PC-3 (cell line): ENCODE measurements around the gene TTC28. TPM values are rescaled to one million over a fixed set of nuclear protein-coding genes. Genes with fewer than 3 reads are reported as not detected.

ENCODE experiments used
- ATAC-seq: fragments of 200-7000 bp; cut with Tn5 transposase; 2 replicates; pipeline ENCODE4 v1.9.1; 2020; ENCODE audit warnings: mild to moderate bottlenecking, moderate library complexity
- BruUV-seq: library from RNA; stranded (reverse); fragments of 400-500 nt; replicated peaks from 2 replicates; lab custom pipeline; 2021; lab: Mats Ljungman, UMichigan
- CTCF ChIA-PET: fragments of 300-600 bp; sonication (Branson Sonifier 250); formaldehyde crosslinking; loops from one replicate; lab custom pipeline; 2022; ENCODE audit warnings: antibody characterized with exemption; lab: Charles Lee
- POLR2A ChIA-PET: fragments of 300-600 bp; sonication (Branson Sonifier 250); formaldehyde crosslinking; loops from one replicate; lab custom pipeline; 2022; ENCODE audit warnings: antibody characterized with exemption; ENCODE audit not compliant: unreplicated experiment; lab: Charles Lee
- DNase-seq: peaks from one replicate; pipeline ENCODE4 v3.0.0-alpha.2; 2015
- H2AFZ ChIP-seq: fragments of 300-600 bp; sonication (generic); 2 replicates; pipeline ENCODE4 v1.6.0; 2016; ENCODE audit warnings: antibody characterized with exemption, low read length
- H3F3A ChIP-seq: fragments of 300-600 bp; sonication (generic); one replicate; pipeline ENCODE4 v1.6.0; 2017; ENCODE audit warnings: antibody characterized with exemption, low read length, control low read depth, mild to moderate bottlenecking; ENCODE audit not compliant: unreplicated experiment
- H3K27ac ChIP-seq: fragments of 300-600 bp; sonication (generic); 2 replicates; pipeline ENCODE4 v1.5.1; 2016; ENCODE audit warnings: mild to moderate bottlenecking, low read length
- H3K27me3 ChIP-seq: fragments of 300-600 bp; sonication (generic); 2 replicates; pipeline ENCODE4 v1.6.1; 2016; ENCODE audit warnings: low read length, mixed read lengths
- H3K36me3 ChIP-seq: fragments of 300-600 bp; sonication (generic); 2 replicates; pipeline ENCODE4 v1.6.1; 2016; ENCODE audit warnings: low read depth, mixed run types, low read length, mixed read lengths
- H3K4me1 ChIP-seq: fragments of 300-600 bp; sonication (generic); 2 replicates; pipeline ENCODE4 v1.5.1; 2016; ENCODE audit warnings: low read length; ENCODE audit not compliant: insufficient read depth
- H3K4me2 ChIP-seq: fragments of 300-600 bp; sonication (generic); 2 replicates; pipeline ENCODE4 v1.6.0; 2016; ENCODE audit warnings: low read length
- H3K4me3 ChIP-seq: fragments of 300-600 bp; sonication (generic); 2 replicates; pipeline ENCODE4 v1.5.1; 2016; ENCODE audit warnings: mild to moderate bottlenecking, low read length, mixed read lengths
- H3K79me2 ChIP-seq: fragments of 300-600 bp; sonication (generic); 2 replicates; pipeline ENCODE4 v1.6.1; 2017; ENCODE audit warnings: low read length, mixed read lengths
- H3K9ac ChIP-seq: fragments of 300-600 bp; sonication (generic); 2 replicates; pipeline ENCODE4 v1.6.0; 2016; ENCODE audit warnings: mild to moderate bottlenecking, low read length
- H3K9me2 ChIP-seq: fragments of 300-600 bp; sonication (generic); replicated peaks from 2 replicates; pipeline ENCODE4 v1.6.1; 2016; ENCODE audit warnings: mixed run types, low read length, mixed read lengths
- H3K9me3 ChIP-seq: fragments of 300-600 bp; sonication (generic); 2 replicates; pipeline ENCODE4 v1.6.1; 2016; ENCODE audit warnings: low read length, mixed read lengths
- H4K20me1 ChIP-seq: fragments of 300-600 bp; sonication (generic); 2 replicates; pipeline ENCODE4 v1.6.1; 2016; ENCODE audit warnings: low read length, mixed read lengths
- CTCF ChIP-seq: fragments of 300-600 bp; sonication (generic); conservative IDR thresholded peaks from 2 replicates; pipeline ENCODE4 v1.5.1; 2017; ENCODE audit warnings: antibody characterized with exemption, low read depth, mild to moderate bottlenecking, low read length
- EZH2 ChIP-seq: fragments of 300-600 bp; sonication (generic); IDR thresholded peaks from one replicate; pipeline ENCODE4 v1.6.1; 2017; ENCODE audit warnings: antibody characterized with exemption, mild to moderate bottlenecking, low read length; ENCODE audit not compliant: unreplicated experiment
- EZH2phosphoT487 ChIP-seq: fragments of 300-600 bp; sonication (generic); IDR thresholded peaks from 2 replicates; pipeline ENCODE4 v1.6.1; 2018; ENCODE audit warnings: mild to moderate bottlenecking, antibody characterized with exemption, low read length, borderline replicate concordance
- intact Hi-C: fragments of 100-400 bp; cut with micrococcal nuclease; formaldehyde crosslinking; loops from 2 replicates; pipeline ENCODE4 v1.9.0; 2023
- total RNA-seq: library from RNA; depleted of rRNA; stranded (reverse); fragments of >200 nt; gene quantifications from 2 replicates; pipeline ENCODE4 v1.2.3, GENCODE V29; 2014

TTC28 gene
- total RNA-seq, 1 experiment from 2014 or later, result 6.3 TPM

DNA sequence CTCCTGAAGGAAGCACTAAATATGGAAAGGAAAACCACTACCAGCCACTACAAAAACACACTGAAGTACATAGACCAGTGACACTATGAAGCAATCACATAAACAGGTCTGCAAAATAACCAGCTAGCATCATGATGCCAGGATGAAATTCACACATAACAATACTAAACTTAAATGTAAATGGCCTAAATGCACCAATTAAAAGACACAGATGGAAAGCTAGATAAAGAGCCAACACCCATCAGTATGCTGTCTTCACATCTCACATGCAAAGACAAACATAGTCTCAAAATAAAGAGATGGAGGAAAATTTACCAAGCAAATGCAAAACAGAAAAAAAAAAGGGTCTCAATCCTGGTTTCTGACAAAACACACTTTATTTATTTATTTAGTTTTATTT is 171.7 kb downstream of the TTC28 start:
- no peak for ATAC-seq
- TF ChIP-seq EZH2, result no peak
- TF ChIP-seq CTCF, result no peak
- TF ChIP-seq EZH2phosphoT487, result no peak
- Histone ChIP-seq H2AFZ (no peak overlapping the region), H3K9ac (no peak overlapping the region), H3K4me3 (no peak overlapping the region), H3F3A (no peaks in the 10 kb centered on the region), H3K9me3 (no peaks in the 10 kb centered on the region), H3K27me3 (no peaks in the 10 kb centered on the region), H3K4me1 (no peaks in the 10 kb centered on the region), H3K27ac (no peak overlapping the region), H3K4me2 (no peak overlapping the region), H3K9me2 (no peaks in the 10 kb centered on the region), H3K79me2 (no peaks in the 10 kb centered on the region), H3K36me3 (no peaks in the 10 kb centered on the region), H4K20me1 (no peaks in the 10 kb centered on the region)
- DNase-seq, result no peak
- ChIA-PET CTCF (no interaction called here), POLR2A (interaction anchor here (0.6 kb wide), 1 partner anchor 26 kb away, joined by 5 read pairs; no protein-coding TSS in a partner anchor)
- no TSS peak for BruUV-seq
- intact Hi-C loops, result no loop called here

- H3K9me2 ChIP-seq, result no peaks in the 10 kb centered on the region
- H3K4me2 ChIP-seq, result no peak overlapping the region
- no peaks in the 10 kb centered on the region for H3K27me3 ChIP-seq
- CTCF ChIA-PET, result no interaction called here
- POLR2A ChIA-PET, result no interaction called here
- H3K79me2 ChIP-seq, result no peaks in the 10 kb centered on the region
- no peaks in the 10 kb centered on the region for H3F3A ChIP-seq
- H2AFZ ChIP-seq, result no peak overlapping the region
- no peaks in the 10 kb centered on the region for H4K20me1 ChIP-seq
- DNase-seq, result no peak
- intact Hi-C loops, result no loop called here
- no TSS peak for BruUV-seq
- TF ChIP-seq EZH2phosphoT487 (no peak), CTCF (no peak), EZH2 (no peak)
- H3K9ac ChIP-seq, result no peak overlapping the region
- H3K36me3 ChIP-seq, result no peaks in the 10 kb centered on the region
- no peak for ATAC-seq
- no peaks in the 10 kb centered on the region for H3K4me1 ChIP-seq
- H3K4me3 ChIP-seq, result no peak overlapping the region
- no peak overlapping the region for H3K27ac ChIP-seq
- H3K9me3 ChIP-seq, result no peaks in the 10 kb centered on the region
These were observed 173.5 kb downstream of the TTC28 start for GRCh38 chr22:28506150-28506535.

DNA sequence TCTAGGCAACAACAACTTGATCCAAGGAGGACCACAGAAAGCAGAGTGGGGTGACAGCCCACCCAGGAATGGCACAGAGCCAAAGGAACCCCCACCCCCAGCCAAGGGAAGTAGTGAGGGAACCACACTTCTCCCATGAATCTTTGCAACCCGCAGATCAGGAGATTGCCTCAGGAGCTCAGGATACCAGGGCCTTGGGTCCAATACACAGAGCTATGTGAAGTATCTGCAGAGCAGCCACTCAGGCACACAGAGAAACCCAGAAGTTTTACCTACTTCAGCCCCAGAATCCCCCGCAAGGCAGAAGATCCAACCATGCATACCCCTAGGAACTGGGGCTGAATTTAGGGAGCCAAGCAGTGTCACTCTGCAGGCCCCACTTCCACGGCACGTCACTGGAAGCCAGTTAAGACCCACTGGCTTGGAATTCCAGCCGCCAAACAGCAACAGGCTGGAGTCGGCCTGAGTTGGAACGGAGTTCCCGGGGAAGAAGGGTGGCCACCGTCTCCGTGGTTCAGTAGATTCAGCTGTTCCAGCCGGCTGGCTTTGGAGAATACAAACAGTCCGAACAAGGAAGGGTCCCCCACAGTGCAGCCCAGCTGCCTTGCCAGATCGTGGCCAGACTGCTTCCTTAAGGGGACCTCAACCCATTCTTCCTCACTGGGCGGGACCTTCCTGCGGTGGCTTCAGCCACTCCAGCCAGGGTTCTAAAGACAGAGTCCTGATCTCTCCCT is 174.1 kb downstream of the TTC28 start:
- no TSS peak for BruUV-seq
- ATAC-seq (no peak), DNase-seq (no peak)
- ChIA-PET POLR2A (no interaction called here), CTCF (no interaction called here)
- Histone ChIP-seq H3K79me2 (no peaks in the 10 kb centered on the region), H3K9me2 (no peaks in the 10 kb centered on the region), H3F3A (no peaks in the 10 kb centered on the region), H3K9ac (no peak overlapping the region), H3K27me3 (no peaks in the 10 kb centered on the region), H3K36me3 (no peaks in the 10 kb centered on the region), H3K27ac (no peak overlapping the region), H2AFZ (no peak overlapping the region), H3K4me1 (no peaks in the 10 kb centered on the region), H4K20me1 (no peaks in the 10 kb centered on the region), H3K4me3 (no peak overlapping the region), H3K9me3 (no peaks in the 10 kb centered on the region), H3K4me2 (no peak overlapping the region)
- intact Hi-C loops, result no loop called here
- TF ChIP-seq EZH2 (no peak), CTCF (no peak), EZH2phosphoT487 (no peak)
